ENCODE data around the gene HMCN2. TPM values are rescaled to one million over a fixed set of nuclear protein-coding genes. Genes with fewer than 3 reads are reported as not detected.

The HMCN2 gene
- total RNA-seq, 1 donor from 2014 or later = 0.15 TPM

DNA sequence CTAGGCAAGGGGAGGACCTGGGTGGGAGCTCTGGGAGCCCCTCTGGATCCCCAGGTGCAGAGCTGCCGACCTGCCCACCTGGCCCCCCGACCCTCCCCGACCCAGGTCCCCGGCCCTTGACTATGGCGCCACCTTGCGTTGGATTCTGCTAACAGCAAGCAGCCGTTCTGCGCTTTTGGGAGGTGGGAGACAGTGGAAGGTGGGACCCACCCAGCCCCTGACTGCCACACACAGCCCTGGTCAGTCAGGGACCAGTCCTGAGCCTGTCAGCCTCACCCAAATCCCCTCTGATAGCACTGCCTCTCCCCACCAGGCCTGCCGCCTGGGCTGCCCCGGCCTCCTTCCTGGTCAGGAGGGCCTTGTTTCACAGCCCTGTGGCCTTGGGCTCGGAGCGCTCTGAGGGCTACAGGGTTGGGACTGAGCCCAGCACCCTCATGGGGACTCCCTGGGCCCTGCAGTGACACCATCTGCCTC is 77.9 kb downstream of the HMCN2 start:
- Mint-ChIP-seq H3K4me3 (no peak overlapping the region), H3K27me3 (ENCODE audit: insufficient read depth, low read depth) (peaks cover 2% of the 10 kb centered on the region), H3K27ac (no peak overlapping the region), H3K9me3 (no peaks in the 10 kb centered on the region), H3K36me3 (no peaks in the 10 kb centered on the region), H3K4me1 (peaks cover 8% of the 10 kb centered on the region)
- Histone ChIP-seq H2AFZ (replicated peaks) (no peak overlapping the region), H3K27ac (no peak overlapping the region), H3K27me3 (no peaks in the 10 kb centered on the region), H3K36me3 (no peaks in the 10 kb centered on the region), H3K9ac (no peak overlapping the region), H3K4me2 (no peak overlapping the region), H4K20me1 (ENCODE audit: low read depth) (no peaks in the 10 kb centered on the region), H3K4me1 (peaks cover 6% of the 10 kb centered on the region), H3F3A (ENCODE audit: low read depth) (peaks cover 18% of the 10 kb centered on the region), H3K9me3 (ENCODE audit: low read depth) (no peaks in the 10 kb centered on the region), H3K79me2 (ENCODE audit: low read depth) (no peaks in the 10 kb centered on the region), H3K4me3 (no peak overlapping the region)
- TF ChIP-seq EZH2phosphoT487 (IDR thresholded peaks at IDR 0.05) = no peak
- TF ChIP-seq, protein P1, sequence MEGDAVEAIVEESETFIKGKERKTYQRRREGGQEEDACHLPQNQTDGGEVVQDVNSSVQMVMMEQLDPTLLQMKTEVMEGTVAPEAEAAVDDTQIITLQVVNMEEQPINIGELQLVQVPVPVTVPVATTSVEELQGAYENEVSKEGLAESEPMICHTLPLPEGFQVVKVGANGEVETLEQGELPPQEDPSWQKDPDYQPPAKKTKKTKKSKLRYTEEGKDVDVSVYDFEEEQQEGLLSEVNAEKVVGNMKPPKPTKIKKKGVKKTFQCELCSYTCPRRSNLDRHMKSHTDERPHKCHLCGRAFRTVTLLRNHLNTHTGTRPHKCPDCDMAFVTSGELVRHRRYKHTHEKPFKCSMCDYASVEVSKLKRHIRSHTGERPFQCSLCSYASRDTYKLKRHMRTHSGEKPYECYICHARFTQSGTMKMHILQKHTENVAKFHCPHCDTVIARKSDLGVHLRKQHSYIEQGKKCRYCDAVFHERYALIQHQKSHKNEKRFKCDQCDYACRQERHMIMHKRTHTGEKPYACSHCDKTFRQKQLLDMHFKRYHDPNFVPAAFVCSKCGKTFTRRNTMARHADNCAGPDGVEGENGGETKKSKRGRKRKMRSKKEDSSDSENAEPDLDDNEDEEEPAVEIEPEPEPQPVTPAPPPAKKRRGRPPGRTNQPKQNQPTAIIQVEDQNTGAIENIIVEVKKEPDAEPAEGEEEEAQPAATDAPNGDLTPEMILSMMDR (IDR thresholded peaks at IDR 0.05) = peak; percentile 91
- peak; percentile 75 for DNase-seq (ENCODE audit: low spot score)

DNA sequence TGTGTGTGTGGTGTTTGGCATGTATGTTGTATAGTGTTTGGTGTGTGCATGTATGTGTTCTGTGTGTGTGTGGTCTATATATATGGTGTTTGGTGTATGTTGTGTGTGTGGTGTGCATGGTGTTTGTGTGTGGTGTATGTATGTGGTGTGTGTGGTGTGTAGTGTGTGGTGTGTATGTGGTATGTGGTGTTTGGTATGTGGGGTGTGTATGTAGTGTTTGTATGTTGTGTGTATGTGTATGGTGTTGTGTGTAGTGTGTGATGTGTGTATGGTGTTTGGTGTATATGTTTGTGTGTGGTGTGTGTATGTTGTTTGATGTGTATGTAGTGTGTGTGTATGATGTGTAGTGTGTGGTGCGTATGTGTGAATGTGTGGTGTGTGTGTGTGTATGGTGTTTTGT is 78.8 kb downstream of the HMCN2 start:
- H3K36me3 Mint-ChIP-seq = no peaks in the 10 kb centered on the region
- H2AFZ ChIP-seq (replicated peaks) = no peak overlapping the region
- H3K79me2 ChIP-seq (ENCODE audit: low read depth) = no peaks in the 10 kb centered on the region
- H4K20me1 ChIP-seq (ENCODE audit: low read depth) = no peaks in the 10 kb centered on the region
- peaks cover 3% of the 10 kb centered on the region for H3K27me3 Mint-ChIP-seq (ENCODE audit: insufficient read depth, low read depth)
- H3K27me3 ChIP-seq = no peaks in the 10 kb centered on the region
- no peaks in the 10 kb centered on the region for H3K9me3 Mint-ChIP-seq
- H3K27ac ChIP-seq = no peak overlapping the region
- TF ChIP-seq, protein P1 (IDR thresholded peaks at IDR 0.05) = no peak
- TF ChIP-seq EZH2phosphoT487 (IDR thresholded peaks at IDR 0.05) (no peak), EZH2 (IDR thresholded peaks at IDR 0.05) (no peak)
- no peak overlapping the region for H3K4me3 Mint-ChIP-seq
- H3F3A ChIP-seq (ENCODE audit: low read depth) = peaks cover 18% of the 10 kb centered on the region
- peaks cover 8% of the 10 kb centered on the region for H3K4me1 Mint-ChIP-seq
- H3K4me1 ChIP-seq = peaks cover 6% of the 10 kb centered on the region
- no peak overlapping the region for H3K4me2 ChIP-seq
- no peak overlapping the region for H3K27ac Mint-ChIP-seq
- DNase-seq (ENCODE audit: low spot score) = no peak
- H3K9ac ChIP-seq = no peak overlapping the region
- H3K4me3 ChIP-seq = no peak overlapping the region
- no peaks in the 10 kb centered on the region for H3K9me3 ChIP-seq (ENCODE audit: low read depth)
- no peaks in the 10 kb centered on the region for H3K36me3 ChIP-seq

GRCh38 chr9:130345009-130345896 is 79.7 kb downstream of the HMCN2 start:
- TF ChIP-seq, protein P1 (IDR thresholded peaks at IDR 0.05) = no peak
- TF ChIP-seq EZH2phosphoT487 (IDR thresholded peaks at IDR 0.05) (no peak), EZH2 (IDR thresholded peaks at IDR 0.05) (no peak)
- peaks cover 6% of the 10 kb centered on the region for H3K4me1 ChIP-seq
- no peak overlapping the region for H3K4me3 ChIP-seq
- Mint-ChIP-seq H3K4me1 (peaks cover 8% of the 10 kb centered on the region), H3K9me3 (no peaks in the 10 kb centered on the region), H3K27ac (no peak overlapping the region), H3K27me3 (ENCODE audit: insufficient read depth, low read depth) (peaks cover 5% of the 10 kb centered on the region), H3K4me3 (no peak overlapping the region), H3K36me3 (no peaks in the 10 kb centered on the region)
- no peaks in the 10 kb centered on the region for H4K20me1 ChIP-seq (ENCODE audit: low read depth)
- H3K27me3 ChIP-seq = no peaks in the 10 kb centered on the region
- H3K9me3 ChIP-seq (ENCODE audit: low read depth) = no peaks in the 10 kb centered on the region
- H3K4me2 ChIP-seq = no peak overlapping the region
- no peak overlapping the region for H2AFZ ChIP-seq (replicated peaks)
- no peaks in the 10 kb centered on the region for H3K79me2 ChIP-seq (ENCODE audit: low read depth)
- H3F3A ChIP-seq (ENCODE audit: low read depth) = peaks cover 18% of the 10 kb centered on the region
- no peaks in the 10 kb centered on the region for H3K36me3 ChIP-seq
- no peak overlapping the region for H3K9ac ChIP-seq
- DNase-seq (ENCODE audit: low spot score) = no peak
- H3K27ac ChIP-seq = no peak overlapping the region

Data from neural progenitor cell (in vitro differentiated cells).